Trophoblast cell (in vitro differentiated cells and primary cell): ENCODE measurements around the gene SEMA3F.
"Not testable (repeated sequence)": the region's sequence is repeated elsewhere in the genome, so short reads cannot be mapped to it uniquely, and the experiment has no call there.

ENCODE experiments used
- DNase-seq, 2 donors: peaks; one replicate each; pipeline ENCODE4 v3.0.0-alpha.2; 2016
- H2AFZ ChIP-seq: 2 replicates; pipeline ENCODE4 v1.6.1; 2013; ENCODE audit warnings: low read length, moderate library complexity, mild to moderate bottlenecking; ENCODE audit not compliant: insufficient read depth, poor library complexity
- H2AK5ac ChIP-seq: 2 replicates; pipeline ENCODE4 v1.6.1; 2013; ENCODE audit warnings: mild to moderate bottlenecking, low read length
- H2BK120ac ChIP-seq: 2 replicates; pipeline ENCODE4 v1.6.1; 2013; ENCODE audit warnings: low read length, mild to moderate bottlenecking, moderate library complexity; ENCODE audit not compliant: insufficient read depth, poor library complexity
- H2BK12ac ChIP-seq: 2 replicates; pipeline ENCODE4 v1.6.1; 2013; ENCODE audit warnings: mild to moderate bottlenecking, low read length, moderate library complexity
- H2BK5ac ChIP-seq: 2 replicates; pipeline ENCODE4 v1.6.1; 2013; ENCODE audit warnings: low read length, low read depth, moderate library complexity, mild to moderate bottlenecking; ENCODE audit not compliant: poor library complexity
- H3K14ac ChIP-seq: 2 replicates; pipeline ENCODE4 v1.6.1; 2013; ENCODE audit warnings: mild to moderate bottlenecking, low read length
- H3K18ac ChIP-seq: 2 replicates; pipeline ENCODE4 v1.6.1; 2013; ENCODE audit warnings: mild to moderate bottlenecking, low read length
- H3K23ac ChIP-seq: 2 replicates; pipeline ENCODE4 v1.6.1; 2013; ENCODE audit warnings: low read length
- H3K27ac ChIP-seq: 2 replicates; pipeline ENCODE4 v1.5.1; 2013; ENCODE audit warnings: low read depth, mild to moderate bottlenecking, inconsistent platforms, low read length, moderate library complexity
- H3K27me3 ChIP-seq: 2 replicates; pipeline ENCODE4 v1.6.1; 2013; ENCODE audit warnings: inconsistent platforms, mild to moderate bottlenecking, low read length, moderate library complexity; ENCODE audit not compliant: insufficient read depth
- H3K36me3 ChIP-seq, 2 experiments: 1 replicate in 1 of 2; 2 replicates in 1 of 2; pipeline ENCODE4 v1.6.1; 2013; ENCODE audit warnings: low read length in 2 of 2, mild to moderate bottlenecking in 2 of 2, moderate library complexity in 1 of 2; ENCODE audit not compliant: insufficient read depth in 2 of 2, control insufficient read depth in 1 of 2
- H3K4ac ChIP-seq: 2 replicates; pipeline ENCODE4 v1.6.1; 2013; ENCODE audit warnings: low read depth, mild to moderate bottlenecking, low read length, moderate library complexity
- H3K4me1 ChIP-seq, 2 experiments: 1 replicate in 1 of 2; 2 replicates in 1 of 2; pipeline ENCODE4 v1.6.1; 2013; ENCODE audit warnings: low read length in 2 of 2, mild to moderate bottlenecking in 2 of 2, moderate library complexity in 1 of 2; ENCODE audit not compliant: insufficient read depth in 2 of 2, control insufficient read depth in 1 of 2
- H3K4me2 ChIP-seq: 2 replicates; pipeline ENCODE4 v1.6.1; 2013; ENCODE audit warnings: inconsistent platforms, mild to moderate bottlenecking, low read length, moderate library complexity
- H3K4me3 ChIP-seq: 2 replicates; pipeline ENCODE4 v1.5.1; 2013; ENCODE audit warnings: mild to moderate bottlenecking, low read depth, low read length, inconsistent platforms
- H3K79me1 ChIP-seq: one replicate; pipeline ENCODE4 v1.6.1; 2013; ENCODE audit warnings: low read length
- H3K79me2 ChIP-seq: 2 replicates; pipeline ENCODE4 v1.6.1; 2013; ENCODE audit warnings: low read length, mild to moderate bottlenecking; ENCODE audit not compliant: control insufficient read depth, insufficient read depth, poor library complexity
- H3K9ac ChIP-seq: 2 replicates; pipeline ENCODE4 v1.6.1; 2013; ENCODE audit warnings: mild to moderate bottlenecking, low read length
- H3K9me3 ChIP-seq: 2 replicates; pipeline ENCODE4 v1.6.1; 2013; ENCODE audit warnings: low read depth, mild to moderate bottlenecking, control low read depth, inconsistent platforms, low read length; ENCODE audit not compliant: insufficient read depth
- H4K12ac ChIP-seq: 2 replicates; pipeline ENCODE4 v1.6.1; 2013; ENCODE audit warnings: low read depth, mild to moderate bottlenecking, low read length, moderate library complexity
- H4K8ac ChIP-seq: 2 replicates; pipeline ENCODE4 v1.6.1; 2013; ENCODE audit warnings: low read depth, mild to moderate bottlenecking, low read length, moderate library complexity
- H4K91ac ChIP-seq: one replicate; pipeline ENCODE4 v1.6.1; 2013; ENCODE audit warnings: low read depth, mild to moderate bottlenecking, low read length, moderate library complexity
- WGBS: extraction: QIAGEN DNeasy Blood & Tissue Kit; methylation state at CpG from one replicate; pipeline ENCODE4 v1.1.7; 2013; ENCODE audit warnings: missing lambda C conversion rate; ENCODE audit not compliant: insufficient read length, insufficient coverage; ENCODE audit errors: extremely low coverage; 5-methylcytosine and 5-hydroxymethylcytosine counted together

The SEMA3F gene

DNA sequence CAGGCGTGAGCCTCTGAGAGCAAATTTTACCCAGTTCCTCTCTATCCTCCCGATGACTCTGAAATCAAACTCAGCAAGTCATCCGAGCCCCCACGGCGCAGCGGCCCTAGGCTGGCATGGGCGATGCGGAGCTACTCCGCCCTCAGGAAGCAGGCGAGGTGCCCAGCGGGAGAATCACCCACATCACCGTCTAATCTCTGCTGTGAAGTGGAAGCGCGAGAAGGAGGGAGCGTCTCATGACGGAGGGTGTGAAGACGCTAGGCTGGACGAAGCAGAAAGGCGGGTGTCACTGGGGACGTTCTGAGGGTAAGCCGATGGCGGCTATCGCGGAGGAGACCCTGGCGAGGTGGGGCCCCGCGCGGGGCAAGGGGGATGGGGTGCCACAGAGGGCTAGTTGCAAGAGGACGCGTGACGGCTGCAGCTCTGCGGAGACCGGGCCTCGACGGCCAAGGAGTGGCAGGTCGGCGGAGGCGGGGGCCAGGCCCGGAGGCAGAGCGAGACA lies 71.8 kb downstream of the SEMA3F start:
- no CpG with 5 or more reads among the region's 40 CpGs for WGBS
- Histone ChIP-seq H3K4ac (no peak overlapping the region), H2AK5ac (no peak overlapping the region), H3K79me1 (peaks cover 4% of the 10 kb centered on the region), H3K27ac (no peak overlapping the region), H3K18ac (peak overlapping the region; percentile 13), H3K9ac (no peak overlapping the region), H3K79me2 (peaks cover 2% of the 10 kb centered on the region), H4K8ac (peak overlapping the region; percentile 16), H3K4me3 (peak overlapping the region; percentile 62), H3K14ac (peak overlapping the region; percentile 57), H3K4me2 (peak overlapping the region; percentile 79), H2BK120ac (peak overlapping the region; percentile 0), H3K9me3 (no peaks in the 10 kb centered on the region), H4K91ac (peak overlapping the region; percentile 22), H2BK5ac (no peak overlapping the region), H3K23ac (no peak overlapping the region), H3K27me3 (no peaks in the 10 kb centered on the region), H3K36me3 (no peaks in the 10 kb centered on the region), H4K12ac (peak overlapping the region; percentile 49), H3K4me1 (peaks cover 15 to 18% of the 10 kb centered on the region in 2 experiments), H2AFZ (peak overlapping the region; percentile 71), H2BK12ac (peak overlapping the region; percentile 31)
- DNase-seq = peak in 1 of 2 donors; percentile 36

DNA sequence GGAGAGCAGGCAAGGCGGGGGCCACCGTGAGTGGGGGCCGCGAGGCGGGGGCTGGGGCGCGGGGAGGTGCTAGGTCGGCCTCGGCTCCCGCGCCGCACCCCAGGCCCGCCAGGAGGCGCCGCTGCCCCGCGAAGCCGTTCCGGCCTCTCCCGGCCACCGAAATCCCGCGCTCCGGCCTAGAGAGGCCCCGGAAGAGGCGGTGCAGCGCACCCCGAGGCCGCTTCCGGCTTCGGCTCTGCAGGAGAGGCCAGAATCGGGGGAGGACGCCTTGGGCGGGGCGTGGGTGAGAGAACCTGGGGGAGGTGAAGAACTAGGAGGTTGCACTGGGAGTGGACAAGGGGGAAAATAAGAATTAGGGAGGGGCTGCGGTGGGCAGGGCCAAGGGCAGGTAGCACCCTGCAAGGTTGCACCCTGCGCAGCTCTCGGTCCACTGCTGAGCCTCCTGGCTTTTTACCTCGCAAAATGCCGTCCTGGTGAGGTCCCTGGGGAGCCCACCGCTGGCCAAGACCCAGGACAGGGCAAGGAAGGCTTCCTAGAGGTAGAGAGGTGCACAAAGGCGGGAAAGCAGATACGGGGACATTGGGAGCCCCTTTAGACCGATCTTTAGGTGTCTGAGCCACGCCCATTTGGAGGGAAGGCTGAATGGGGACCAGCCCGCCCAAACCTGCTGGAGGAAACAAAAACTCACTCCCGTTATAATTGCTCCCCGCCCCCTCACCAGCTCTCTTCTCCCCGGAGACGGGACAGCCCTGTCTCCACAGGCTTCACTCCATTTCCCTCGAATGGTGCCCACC lies 72.5 kb downstream of the SEMA3F start:
- WGBS = no CpG with 5 or more reads among the region's 51 CpGs

DNA sequence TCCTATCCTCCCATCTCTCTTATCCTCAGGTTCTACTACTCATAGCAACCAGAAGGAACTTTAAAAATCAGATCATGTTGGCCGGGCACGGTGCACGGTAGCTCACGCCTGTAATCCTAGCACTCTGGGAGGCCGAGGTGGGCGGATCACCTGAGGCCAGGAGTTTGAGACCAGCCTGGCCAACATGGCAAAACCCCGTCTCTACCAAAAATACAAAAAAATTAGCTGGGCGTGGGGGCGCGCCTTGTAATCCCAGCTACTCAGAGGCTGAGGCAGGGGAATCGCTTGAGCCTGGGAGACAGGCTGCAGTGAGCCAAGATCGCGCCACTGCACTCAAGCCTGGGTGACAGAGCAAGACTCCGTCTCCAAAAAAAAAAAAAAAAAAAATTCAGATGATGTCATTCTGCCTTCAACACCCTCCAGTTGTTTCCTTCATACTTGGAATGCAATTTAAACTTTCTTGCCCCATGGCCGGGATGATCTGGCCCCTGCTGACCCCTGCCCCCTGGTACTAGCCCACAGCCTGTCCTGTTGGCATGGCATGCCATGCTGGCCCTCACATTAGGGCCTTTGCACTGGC lies 73.2 kb downstream of the SEMA3F start:
- H3K4me3 ChIP-seq, H3K4ac ChIP-seq, H3K23ac ChIP-seq, H3K79me2 ChIP-seq, H3K9ac ChIP-seq, H2AFZ ChIP-seq, H3K36me3 ChIP-seq, H2BK12ac ChIP-seq, H3K18ac ChIP-seq, H3K9me3 ChIP-seq, H3K27me3 ChIP-seq, DNase-seq, H3K79me1 ChIP-seq, H2BK5ac ChIP-seq: not testable (repeated sequence)
- Histone ChIP-seq H3K4me2 (peak overlapping the region; percentile 88), H2AK5ac (peak overlapping the region; percentile 87), H3K27ac (peak overlapping the region; percentile 80), H3K4me1 (peaks cover 15 to 18% of the 10 kb centered on the region in 2 experiments), H3K14ac (peak overlapping the region; percentile 95), H2BK120ac (peak overlapping the region; percentile 80), H4K91ac (peak overlapping the region; percentile 96), H4K12ac (peak overlapping the region; percentile 98), H4K8ac (peak overlapping the region; percentile 99)
- WGBS = no CpG with 5 or more reads among the region's 15 CpGs

More for the DNA sequence above, 72.5 kb downstream of the SEMA3F start:
- H4K91ac ChIP-seq = peak overlapping the region; percentile 96
- H4K8ac ChIP-seq = peak overlapping the region; percentile 99
- H2AFZ ChIP-seq = peak overlapping the region; percentile 99
- H3K9ac ChIP-seq = peak overlapping the region; percentile 64
- H2BK12ac ChIP-seq = peak overlapping the region; percentile 22
- peak overlapping the region; percentile 68 for H3K4me3 ChIP-seq
- peak overlapping the region; percentile 95 for H3K14ac ChIP-seq
- H3K9me3 ChIP-seq = no peaks in the 10 kb centered on the region
- peak overlapping the region; percentile 80 for H2BK120ac ChIP-seq
- H4K12ac ChIP-seq = peak overlapping the region; percentile 98
- H3K79me2 ChIP-seq = peaks cover 2% of the 10 kb centered on the region
- H3K36me3 ChIP-seq = no peaks in the 10 kb centered on the region
- DNase-seq = peak; percentile 92 to 95
- peak overlapping the region; percentile 87 for H2AK5ac ChIP-seq
- peak overlapping the region; percentile 71 for H2BK5ac ChIP-seq
- peak overlapping the region; percentile 91 for H3K18ac ChIP-seq
- no peak overlapping the region for H3K23ac ChIP-seq
- peak overlapping the region; percentile 88 for H3K4me2 ChIP-seq
- peaks cover 4% of the 10 kb centered on the region for H3K79me1 ChIP-seq
- no peaks in the 10 kb centered on the region for H3K27me3 ChIP-seq
- peak overlapping the region; percentile 80 for H3K27ac ChIP-seq
- peaks cover 15 to 18% of the 10 kb centered on the region in 2 experiments for H3K4me1 ChIP-seq
- H3K4ac ChIP-seq = peak overlapping the region; percentile 89

DNA sequence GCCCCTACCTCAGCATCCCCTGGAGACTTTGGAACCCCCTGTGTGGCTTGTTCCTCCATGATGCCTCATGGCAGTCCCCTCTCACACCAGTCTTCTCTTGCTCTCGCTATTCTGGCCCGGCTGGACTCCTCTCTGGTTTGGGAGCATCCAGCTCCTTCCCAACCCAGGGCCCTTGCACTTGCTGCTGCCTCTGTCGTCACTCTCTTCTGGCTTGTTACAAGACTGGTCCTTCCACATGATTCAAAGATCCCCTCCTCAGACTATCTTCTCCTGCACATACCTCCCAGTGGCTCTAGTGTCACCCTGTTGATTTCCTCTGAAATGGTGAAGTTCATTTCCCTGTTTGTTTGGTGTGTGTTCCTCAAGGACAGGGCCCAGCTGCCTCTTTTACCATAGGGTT lies 74.4 kb downstream of the SEMA3F start:
- Histone ChIP-seq H4K91ac (peak overlapping the region; percentile 17), H3K36me3 (no peaks in the 10 kb centered on the region), H2AFZ (no peak overlapping the region), H3K79me2 (peaks cover 2% of the 10 kb centered on the region), H3K27ac (no peak overlapping the region), H3K4me2 (no peak overlapping the region), H3K27me3 (no peaks in the 10 kb centered on the region), H3K4ac (no peak overlapping the region), H4K8ac (peak overlapping the region; percentile 58), H3K18ac (no peak overlapping the region), H3K23ac (no peak overlapping the region), H2BK5ac (no peak overlapping the region), H3K79me1 (peaks cover 4% of the 10 kb centered on the region), H4K12ac (no peak overlapping the region), H3K14ac (no peak overlapping the region), H2BK12ac (no peak overlapping the region), H3K9me3 (no peaks in the 10 kb centered on the region), H3K9ac (no peak overlapping the region), H2AK5ac (no peak overlapping the region), H3K4me1 (peaks cover 15 to 18% of the 10 kb centered on the region in 2 experiments), H3K4me3 (no peak overlapping the region), H2BK120ac (no peak overlapping the region)
- DNase-seq = peak in 1 of 2 donors; percentile 73
- no CpG with 5 or more reads among the region's 3 CpGs for WGBS
